ENCODE data around the gene PTPN14.

DNA sequence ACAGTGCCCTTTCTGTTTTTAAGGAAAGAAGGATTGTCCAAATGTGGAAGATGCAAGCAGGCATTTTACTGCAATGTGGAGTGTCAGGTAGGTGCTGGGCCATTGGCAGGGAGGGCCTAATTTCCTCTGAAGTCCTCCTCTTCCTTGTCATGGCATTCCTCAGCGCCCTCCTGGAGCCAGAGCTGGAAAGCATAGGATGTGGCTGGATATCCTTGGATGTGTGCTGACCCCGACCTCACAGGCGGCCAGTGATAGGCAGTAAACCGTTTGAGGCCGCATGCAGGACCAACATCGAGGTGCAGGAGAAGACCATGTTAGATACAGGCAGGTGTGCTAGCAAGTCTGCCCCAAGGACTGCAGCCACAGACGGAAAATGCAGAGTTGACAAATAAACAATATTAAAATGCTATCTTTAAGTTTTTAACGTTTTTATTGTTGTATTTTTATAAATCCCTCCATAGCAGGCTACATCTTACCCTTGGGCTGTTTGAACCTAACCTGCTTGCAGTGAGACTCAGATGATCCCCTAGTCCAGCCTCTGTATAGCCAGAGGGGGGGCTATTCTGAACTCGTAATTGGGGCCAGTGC is 246.1 kb downstream of the PTPN14 start:
- TF ChIP-seq POLR2A (IDR thresholded peaks at IDR 0.05; ENCODE audit: low read length) (no peak), GATA1 (IDR thresholded peaks at IDR 0.05; ENCODE audit: low read depth, low read length) (no peak)
